GM21737 (cell line): ENCODE measurements around the gene GPC3.

Experiments used
- ATAC-seq: cut with Tn5 transposase; IDR thresholded peaks from one replicate; pipeline ENCODE4 v1.9.1; 2021; ENCODE audit warnings: mild to moderate bottlenecking, moderate library complexity; ENCODE audit not compliant: unreplicated experiment

Gene GPC3

DNA sequence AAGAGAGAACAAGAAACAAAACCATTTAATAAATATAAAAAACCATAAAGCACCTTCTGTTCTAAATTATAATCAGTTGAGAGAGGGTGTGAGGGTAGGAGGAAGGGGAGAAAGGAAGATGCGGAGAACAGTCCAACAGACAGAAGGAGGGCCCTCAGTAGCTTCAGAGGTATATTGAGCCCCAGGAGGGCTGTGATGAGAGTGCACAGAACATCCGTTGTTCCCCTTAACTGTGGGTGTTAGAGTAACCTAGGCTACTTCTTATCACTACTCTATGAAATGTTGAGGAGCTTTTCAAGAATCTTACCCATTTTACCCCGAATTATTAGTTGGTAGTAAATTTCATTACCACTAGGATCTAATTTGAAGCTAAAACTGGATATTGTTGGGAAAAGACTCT is 13.8 kb downstream of the GPC3 start:
- ATAC-seq, result no peak

DNA sequence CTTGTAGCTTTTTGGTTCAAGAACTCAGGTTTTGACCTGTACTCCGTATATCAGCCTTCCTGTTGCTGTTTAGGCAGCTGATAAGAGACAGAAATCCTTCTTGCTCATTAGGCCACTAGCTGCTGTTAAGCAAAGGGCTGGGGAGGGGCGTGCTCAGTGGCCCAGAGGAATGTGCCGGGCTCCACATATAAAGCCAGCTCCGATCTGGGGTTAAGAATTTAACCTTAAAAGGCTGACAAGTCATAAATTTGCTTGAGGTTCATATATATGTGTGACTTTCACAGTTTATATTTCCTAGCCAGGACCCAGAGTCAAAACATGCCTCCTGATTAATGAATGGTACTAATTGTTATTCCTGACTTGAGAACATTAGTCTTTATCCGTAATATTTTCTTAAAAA is 15.3 kb downstream of the GPC3 start:
- no peak for ATAC-seq

DNA sequence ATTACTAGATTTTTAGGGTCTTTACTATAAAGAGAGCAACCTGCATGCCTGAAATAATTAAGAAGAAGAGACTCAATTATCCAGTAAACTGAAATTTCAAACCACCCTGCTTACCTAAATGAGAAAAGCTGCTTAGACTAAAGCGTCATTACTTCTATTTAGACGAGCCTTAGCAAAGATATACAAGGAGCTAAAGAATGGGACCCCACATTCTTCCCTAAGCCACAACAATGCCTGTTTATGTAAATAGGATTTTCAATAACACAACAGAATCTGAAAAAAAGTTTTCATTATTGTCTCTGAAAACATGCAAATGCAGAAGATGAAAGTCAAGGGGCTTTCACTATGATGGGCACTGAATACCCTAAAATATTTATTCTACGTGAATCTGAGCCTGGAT is 16.2 kb downstream of the GPC3 start:
- no peak for ATAC-seq

GRCh38 chrX:133968109-133968508 is 17.3 kb downstream of the GPC3 start:
- ATAC-seq, result no peak

- ATAC-seq, result no peak
These were observed 19.2 kb downstream of the GPC3 start for GRCh38 chrX:133966199-133966598.

DNA sequence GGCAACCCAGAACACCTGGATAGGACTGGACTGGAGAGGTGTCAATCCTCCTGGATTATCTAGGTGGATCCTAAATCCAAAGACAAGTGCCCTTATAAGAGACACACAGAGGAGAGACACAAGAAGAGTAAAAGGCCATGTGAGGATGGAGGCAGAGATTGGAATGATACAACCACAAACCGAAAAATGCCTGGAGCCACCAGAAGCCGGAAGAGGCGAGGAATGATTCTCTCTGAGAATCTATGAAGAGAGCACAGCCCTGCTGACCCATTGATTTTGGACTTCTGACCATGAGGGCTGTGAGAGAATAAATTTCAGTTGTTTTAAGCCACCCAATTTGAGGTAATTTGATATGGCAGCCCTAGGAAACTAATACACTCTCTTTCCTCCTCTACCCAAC is 20.1 kb downstream of the GPC3 start:
- ATAC-seq, result no peak

DNA sequence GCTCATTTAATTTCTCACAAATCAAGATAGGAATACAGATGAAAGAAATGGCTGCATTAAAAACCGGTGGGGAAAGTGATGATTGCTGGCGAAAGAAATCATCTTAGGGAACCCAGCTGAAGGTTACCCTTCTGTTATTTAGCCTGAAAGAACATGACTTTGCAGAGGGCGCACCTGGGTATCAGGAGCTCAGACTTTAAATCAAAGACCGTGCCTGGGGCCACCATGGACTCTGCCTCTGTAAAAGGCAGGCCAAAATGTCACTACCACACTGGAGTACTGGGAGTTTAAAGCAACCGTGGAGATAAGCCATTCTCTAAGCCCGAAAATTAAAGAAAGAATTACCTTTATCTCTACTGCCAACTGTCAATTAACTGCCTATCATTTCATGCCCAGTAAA is 24.3 kb downstream of the GPC3 start:
- no peak for ATAC-seq

- no peak for ATAC-seq
These were observed 25.4 kb downstream of the GPC3 start for GRCh38 chrX:133959972-133960371.

- no peak for ATAC-seq
These were observed 26.3 kb downstream of the GPC3 start for GRCh38 chrX:133958997-133959688.

DNA sequence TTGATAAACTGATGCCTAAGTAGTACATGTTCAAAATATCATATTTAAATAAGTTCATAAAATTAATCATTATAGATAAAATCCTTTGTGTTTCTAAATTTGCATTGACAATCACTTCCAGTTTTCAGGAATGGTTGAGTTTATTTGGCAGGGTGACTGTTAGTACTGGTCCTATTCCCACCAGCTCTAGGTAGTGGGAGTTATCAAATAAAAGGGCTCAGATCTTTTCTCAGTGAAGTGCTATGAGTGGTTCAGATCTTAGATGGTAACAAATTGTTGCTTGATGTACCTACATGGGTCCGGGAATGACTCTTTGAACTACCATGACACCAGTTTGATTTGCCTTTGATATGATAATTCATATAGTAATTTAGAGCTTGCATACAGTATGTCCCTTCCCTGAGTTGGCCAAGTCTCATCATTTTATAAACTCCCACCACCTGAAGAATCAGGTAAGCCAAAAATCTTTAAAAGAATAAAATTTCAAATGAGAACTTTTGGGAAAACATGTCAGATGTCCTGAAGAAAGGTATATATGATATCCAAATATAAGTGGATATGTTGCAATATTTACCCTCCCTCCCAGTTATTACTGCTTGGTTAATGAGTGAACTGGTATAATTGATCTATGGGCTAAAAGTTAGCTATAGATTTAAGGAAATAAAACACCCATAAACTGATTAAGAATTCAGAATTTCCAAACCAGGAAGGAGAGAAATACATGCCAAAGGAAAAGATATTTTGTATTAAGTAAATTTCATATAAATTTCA is 28.6 kb downstream of the GPC3 start:
- ATAC-seq, result no peak

DNA sequence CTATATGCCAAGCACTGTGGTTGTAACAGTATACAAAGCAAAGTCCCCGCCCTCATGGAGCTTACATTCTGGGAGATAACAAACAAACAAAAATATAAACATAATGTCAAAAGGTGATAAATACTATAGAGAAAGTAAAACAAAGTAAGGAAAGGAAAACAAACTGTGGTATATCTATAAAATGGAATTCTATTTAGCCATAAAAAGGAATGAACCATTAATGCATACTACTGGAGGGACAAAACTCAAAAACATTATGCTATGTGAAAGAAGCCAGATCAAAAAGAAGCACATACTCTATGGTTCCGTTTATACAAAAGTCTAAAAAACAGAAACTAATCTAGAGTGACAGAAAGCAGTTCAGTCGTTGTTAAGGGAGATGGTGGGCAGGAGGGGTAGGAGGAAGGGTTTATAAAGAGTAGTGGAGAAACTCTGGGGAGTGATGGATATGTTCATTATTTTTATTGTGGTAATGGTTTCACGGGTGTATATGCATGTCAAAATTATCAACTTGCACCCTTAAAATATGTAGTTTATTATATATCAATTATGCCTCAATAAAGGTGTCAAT is 31.5 kb downstream of the GPC3 start:
- no peak for ATAC-seq

DNA sequence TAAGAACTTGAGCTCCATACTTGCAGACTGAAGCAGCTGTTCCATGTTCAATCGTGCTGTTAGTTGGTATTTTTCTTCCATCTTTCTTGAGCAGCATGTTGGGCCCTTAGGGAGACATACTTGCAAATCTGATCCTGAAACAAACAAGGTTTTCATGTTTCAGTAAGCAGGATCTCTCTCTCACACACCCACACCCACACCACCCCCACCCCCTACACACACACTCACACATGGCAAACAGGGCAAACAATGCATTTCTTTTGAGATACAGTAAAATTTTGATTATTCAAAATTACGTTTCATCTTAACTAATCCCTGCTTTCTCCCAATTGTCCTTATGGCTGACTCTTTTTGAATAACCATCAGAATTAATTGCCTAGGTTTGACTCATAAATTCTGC is 32.3 kb downstream of the GPC3 start:
- no peak for ATAC-seq

DNA sequence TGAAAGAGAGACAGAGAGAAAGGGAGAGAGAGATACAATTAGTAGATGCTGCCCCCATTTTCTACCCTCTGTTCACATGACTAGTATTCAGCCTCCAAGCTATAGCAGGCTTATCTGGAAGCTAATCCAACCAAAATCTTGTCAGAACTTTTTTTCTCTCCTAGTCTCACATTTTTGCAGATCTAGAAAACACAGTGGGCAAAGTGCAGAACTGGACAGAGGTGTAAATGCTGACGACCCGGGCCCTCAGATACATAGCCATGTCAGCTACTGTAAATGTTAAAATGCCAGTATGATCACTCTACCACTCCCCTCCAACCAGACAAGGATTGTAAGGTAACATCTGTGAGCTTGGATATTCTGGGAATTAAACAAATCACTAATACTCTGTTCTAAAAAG is 34.3 kb downstream of the GPC3 start:
- ATAC-seq, result no peak

DNA sequence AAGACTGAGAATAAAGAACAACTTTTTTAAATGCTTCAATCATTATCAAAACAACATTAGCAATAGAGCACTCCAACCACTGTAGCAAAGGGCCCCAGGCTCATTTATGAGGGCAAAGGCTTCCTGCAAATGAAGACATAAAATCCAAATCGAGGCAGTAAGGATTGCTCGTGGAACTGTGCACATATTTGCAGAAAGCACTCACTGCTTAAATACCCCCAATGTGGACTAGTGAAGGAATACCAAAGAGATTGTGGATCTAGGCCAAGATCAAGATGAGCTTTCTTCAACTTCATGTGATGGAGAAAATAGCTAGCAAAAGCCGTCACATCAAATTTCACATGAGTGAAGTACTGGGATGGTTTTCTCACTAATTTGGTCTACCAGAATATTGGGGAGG is 35.2 kb downstream of the GPC3 start:
- ATAC-seq, result no peak

- ATAC-seq, result no peak
These were observed 36.5 kb downstream of the GPC3 start for GRCh38 chrX:133948895-133949294.

- ATAC-seq, result no peak
These were observed 37.4 kb downstream of the GPC3 start for GRCh38 chrX:133947996-133948395.

DNA sequence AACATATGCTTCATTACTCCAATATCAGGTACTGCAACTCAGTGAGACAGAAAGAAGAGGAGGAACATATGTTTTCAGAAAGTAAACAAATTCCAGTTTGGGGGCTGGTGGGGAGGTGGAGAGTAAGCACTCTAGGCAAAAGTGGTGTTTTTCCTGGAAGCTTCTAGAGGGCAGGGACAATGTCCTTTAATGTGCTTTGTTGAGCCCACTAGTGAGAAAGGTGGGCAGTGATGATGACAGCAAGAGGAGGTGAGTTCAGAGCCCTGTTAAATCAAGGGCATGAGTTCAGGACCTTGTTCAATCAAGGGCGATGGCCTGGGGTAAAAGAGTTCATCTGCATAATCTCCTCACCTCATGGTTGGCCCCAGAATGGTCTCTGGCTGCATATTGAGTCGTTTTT is 38.4 kb downstream of the GPC3 start:
- ATAC-seq, result no peak

DNA sequence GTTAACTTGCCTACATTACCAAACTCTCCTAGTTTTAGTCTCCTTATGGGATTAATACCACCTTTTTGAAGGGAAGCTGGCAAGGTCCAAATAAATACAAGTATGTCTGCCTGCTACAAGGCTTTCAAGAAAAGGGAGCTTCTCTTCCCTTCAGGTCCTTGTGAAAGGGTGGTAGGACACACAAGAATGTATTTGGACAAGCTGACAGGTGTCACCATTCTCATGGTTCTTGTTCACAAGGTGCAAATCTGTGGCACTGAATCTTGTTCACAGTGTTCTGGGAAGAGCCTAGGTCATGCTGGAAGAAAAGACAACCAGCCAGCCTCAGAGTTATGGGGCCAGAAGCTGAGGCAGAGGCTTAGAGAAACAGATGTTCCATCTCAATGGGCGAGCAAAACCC is 41.9 kb downstream of the GPC3 start:
- no peak for ATAC-seq

GRCh38 chrX:133939655-133940302 is 45.6 kb downstream of the GPC3 start:
- no peak for ATAC-seq

DNA sequence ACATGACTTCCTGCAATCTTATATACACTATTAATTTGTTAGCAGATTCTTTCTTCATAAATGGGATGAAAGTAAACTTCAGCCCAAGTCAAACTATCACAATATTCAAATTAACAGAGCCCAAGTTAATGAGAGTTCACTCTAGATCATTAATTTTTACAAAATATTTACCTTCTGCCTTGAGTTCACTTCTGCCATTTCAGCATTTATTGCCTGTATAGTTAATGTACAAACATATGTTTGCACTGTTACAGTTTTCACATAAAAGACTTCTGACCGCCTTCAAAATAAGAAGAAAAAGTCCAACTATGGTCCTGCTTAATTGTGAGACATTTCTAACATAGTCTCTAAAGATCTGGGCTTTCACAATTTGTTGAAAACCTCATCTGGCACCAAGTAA is 46.9 kb downstream of the GPC3 start:
- ATAC-seq, result no peak

- ATAC-seq, result no peak
These were observed 48.4 kb downstream of the GPC3 start for GRCh38 chrX:133937022-133937421.

DNA sequence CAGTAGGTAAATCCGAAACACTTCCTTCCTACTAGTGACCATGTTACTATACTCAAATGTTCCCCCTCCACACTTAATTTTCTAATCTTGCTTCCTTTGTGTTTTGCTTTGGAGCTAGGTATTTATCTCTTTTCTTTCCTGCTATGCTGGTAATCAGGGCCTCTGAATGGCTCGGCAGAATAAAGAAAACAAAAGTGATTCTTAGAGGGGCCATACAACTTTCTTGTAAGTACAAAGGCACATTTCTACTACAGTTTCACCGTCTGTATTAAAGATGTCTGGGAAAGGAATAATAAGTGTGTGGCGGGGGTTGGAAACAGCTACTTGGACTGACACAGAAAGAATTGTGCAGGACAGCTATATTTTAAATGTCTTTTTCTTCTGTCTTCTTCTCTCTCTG is 50.3 kb downstream of the GPC3 start:
- no peak for ATAC-seq
